ENCODE results near the gene SPHKAP.
"Not testable (repeated sequence)": the region's sequence is repeated elsewhere in the genome, so short reads cannot be mapped to it uniquely, and the experiment has no call there.

SPHKAP gene

DNA sequence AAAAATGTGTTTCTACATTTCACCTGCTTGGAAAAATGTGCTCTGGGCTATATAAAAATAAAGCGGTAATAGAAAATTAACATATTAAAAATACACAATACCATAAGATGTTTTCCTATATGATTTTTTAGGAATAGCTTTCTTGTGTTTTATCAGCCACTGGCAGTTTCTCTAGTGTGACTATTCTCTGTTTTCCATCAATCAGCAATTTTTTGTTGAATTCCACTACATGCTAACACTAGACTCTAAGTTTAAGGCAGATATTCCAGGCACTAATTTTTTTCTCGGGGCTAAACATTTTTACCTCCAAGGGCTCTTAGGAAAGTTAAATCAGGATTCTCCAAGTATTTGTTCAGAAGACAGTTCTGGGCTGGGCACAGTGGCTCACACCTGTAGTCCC is 140.5 kb downstream of the SPHKAP start:
- DNase-seq (ENCODE audit: extremely low read depth in 1 of 2, low read depth in 1 of 2): no peak

DNA sequence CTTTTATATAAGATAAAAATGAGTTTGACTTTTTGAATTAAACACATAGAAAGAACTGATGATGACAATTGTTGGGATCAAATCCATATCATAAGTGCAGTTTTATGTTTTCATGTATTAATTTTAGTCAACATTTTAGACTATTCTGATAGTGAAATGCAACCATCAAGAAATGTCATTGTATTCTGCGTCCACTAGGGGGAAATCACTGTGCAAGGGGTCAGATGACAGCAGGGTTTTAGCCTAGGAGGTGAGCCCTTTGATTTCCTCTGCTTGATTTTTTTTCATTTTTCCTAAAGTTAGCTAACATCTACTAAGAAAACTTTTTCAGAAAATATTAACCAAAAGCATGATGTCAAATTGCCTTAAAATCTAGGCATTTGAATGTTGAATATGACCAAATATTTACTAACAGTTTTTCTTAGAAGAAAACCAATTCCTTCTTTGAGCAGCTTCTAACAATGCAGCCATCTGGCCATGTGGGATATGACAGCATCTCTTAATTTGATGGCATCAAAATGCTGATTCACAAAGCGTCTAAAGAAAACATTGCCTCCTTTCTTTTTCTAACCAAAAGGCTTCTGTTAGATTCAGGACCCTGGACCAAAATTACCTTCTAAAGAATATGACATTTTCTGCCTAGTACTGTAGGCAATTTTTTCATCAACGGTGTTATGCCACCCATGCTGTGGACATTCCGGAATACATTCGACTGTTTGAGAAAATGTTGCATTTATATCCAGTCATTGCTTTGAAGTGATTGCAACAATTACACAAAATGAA is 141.5 kb downstream of the SPHKAP start:
- no peak for DNase-seq (ENCODE audit: extremely low read depth in 1 of 2, low read depth in 1 of 2)

DNA sequence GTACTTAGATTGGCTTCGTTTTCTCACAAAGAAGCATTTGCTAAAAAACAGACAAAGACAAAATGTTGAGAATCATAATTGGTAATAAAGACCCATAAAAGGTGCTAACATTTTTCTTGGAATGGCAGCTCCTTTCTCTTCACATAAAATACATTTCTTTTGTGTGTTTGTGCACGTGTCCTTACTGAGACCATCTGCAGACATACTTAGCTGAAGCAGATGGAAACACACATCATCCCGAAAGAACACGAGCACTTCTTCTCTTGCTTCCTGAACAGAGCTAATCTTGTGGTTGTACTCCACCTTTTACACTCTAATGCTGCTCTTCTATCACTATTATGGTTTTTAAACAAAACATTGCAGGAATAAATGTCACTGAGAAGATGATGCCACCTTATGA is 142.5 kb downstream of the SPHKAP start:
- no peak for DNase-seq (ENCODE audit: extremely low read depth in 1 of 2, low read depth in 1 of 2)

DNA sequence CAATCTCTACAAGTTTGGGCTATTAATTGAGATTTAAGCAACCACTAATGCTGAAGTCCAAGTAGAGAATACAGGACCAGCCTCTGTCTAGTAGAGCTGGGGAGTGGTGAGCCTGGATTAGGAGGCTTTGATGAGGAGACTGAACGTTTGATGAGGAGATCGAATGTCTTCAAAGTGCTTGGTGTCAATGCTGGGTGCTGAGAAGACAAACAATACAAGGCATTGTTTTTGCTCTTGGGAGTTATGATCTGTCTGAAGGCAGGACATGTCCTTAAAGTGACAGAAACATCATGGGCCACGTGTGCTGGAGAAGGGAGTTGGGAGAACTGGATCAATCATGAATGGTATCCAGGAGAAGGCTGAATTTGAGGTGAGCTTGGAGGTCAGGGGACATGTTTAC is 143.6 kb downstream of the SPHKAP start:
- DNase-seq (ENCODE audit: extremely low read depth in 1 of 2, low read depth in 1 of 2): no peak

DNA sequence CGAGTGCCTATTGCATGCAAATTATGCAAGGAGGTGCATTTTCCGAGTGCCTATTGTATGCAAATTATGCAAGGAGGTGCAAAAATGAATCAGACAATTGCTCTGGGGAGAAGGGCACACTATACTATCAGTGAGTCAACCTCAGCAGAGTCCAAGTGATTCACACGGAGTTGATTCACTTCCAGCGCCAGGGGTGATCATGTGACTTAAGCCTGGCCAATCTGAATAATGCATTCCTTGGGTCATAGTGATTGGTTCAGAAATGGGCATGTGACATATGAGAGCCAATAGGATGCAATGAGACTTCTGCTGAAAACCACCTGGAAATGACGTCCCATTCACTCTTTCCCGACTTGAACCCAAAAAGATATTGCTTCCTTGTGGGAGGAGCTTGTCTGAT is 157.9 kb downstream of the SPHKAP start:
- DNase-seq (ENCODE audit: extremely low read depth in 1 of 2, low read depth in 1 of 2): no peak

DNA sequence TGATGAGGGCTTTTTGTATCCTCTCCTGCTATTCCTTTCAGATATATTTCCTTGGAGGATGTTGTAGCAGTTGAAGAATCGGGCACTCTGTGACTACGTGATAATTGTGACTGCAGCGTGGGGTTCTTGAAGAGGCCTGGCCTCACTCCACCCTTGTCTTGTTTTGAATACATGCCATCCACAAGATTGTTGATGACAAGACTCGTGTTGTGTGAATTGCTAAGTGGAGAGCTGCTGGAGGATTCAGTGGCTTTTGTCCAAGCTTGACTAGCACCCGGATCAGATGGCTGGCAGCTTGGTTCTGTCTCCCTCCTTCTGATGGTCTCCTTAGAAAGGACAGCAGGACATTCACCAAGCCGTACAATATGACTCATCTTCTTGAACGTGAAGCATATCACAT is 163.2 kb downstream of the SPHKAP start:
- no peak for DNase-seq (ENCODE audit: extremely low read depth in 1 of 2, low read depth in 1 of 2)

DNA sequence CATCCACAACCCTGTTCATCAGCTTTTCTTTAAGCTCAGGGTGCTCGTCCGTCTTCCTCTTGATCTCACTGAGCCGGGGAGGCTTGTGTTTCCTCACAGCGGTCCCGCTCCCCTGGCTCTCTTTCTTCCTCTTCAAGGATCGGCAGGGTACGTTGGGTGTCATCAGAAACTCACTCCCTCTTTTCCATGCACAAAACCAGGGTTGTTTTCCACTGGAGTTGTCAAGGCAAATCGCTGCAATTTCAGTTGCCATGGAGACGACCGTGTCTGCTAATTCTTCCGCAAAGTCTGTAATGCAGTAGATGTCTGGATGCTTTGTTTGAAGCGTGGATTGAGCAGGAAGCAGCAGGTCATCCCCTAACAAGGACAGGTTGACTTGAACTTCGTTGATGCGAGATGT is 163.7 kb downstream of the SPHKAP start:
- no peak for DNase-seq (ENCODE audit: extremely low read depth in 1 of 2, low read depth in 1 of 2)

DNA sequence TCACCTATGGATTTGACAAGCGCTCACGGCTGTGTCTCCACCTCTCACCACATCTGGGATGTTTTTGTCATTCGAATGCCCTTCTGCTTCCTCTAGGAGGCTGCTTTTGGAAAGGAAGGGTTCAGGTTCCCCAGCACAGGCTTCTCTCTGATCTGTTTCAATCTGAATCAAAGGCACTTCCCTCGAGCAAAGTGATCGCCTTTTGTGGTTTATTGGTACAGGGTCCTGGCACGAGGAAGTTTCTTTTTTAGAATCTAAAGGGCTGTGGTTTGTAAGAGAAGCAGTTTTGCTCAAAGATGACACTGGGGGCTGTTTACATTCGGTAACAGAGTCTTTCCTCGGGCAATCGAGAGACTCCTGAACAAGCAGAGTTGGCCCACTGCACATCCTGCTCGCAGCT is 165.1 kb downstream of the SPHKAP start:
- no peak for DNase-seq (ENCODE audit: extremely low read depth in 1 of 2, low read depth in 1 of 2)

DNA sequence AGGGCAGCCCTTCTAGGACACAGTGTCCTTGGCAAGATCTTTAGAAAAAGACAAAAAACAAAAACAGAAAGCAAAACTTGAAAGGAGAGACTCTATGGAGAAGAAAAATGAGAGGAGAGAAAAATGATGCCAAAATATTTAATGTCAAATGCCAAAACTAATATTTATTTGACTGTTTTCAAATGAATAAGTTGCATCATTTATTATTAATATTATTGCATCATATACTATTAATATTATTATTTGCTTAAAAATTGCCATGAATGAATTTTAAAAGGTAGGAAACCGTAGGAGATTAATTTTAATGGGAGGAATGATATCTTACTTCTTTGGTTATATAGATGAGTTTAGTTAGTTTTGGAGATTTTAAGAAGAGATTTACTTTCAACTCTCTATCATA is 165.7 kb downstream of the SPHKAP start:
- DNase-seq (ENCODE audit: extremely low read depth in 1 of 2, low read depth in 1 of 2): no peak

DNA sequence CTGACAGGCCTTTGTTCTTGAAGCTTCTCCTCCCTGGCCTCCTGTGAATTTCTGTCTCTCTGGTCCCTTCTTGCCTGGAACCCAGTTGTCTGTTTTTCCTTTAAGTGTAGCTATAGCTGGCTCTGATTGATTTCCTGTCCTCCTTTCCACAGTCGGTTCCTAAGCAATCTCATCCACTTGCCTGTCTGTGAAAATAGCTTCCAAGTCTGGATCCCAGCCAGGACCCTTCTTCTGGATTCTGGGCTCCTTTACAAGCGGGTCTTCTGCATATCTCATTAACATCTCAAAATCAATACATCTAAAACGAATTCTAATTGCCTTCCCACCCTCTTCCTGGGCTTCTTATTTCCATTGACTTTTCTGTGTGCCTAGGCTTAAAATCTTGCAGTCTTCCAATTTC is 185.1 kb downstream of the SPHKAP start:
- DNase-seq (ENCODE audit: extremely low read depth in 1 of 2, low read depth in 1 of 2): no peak

DNA sequence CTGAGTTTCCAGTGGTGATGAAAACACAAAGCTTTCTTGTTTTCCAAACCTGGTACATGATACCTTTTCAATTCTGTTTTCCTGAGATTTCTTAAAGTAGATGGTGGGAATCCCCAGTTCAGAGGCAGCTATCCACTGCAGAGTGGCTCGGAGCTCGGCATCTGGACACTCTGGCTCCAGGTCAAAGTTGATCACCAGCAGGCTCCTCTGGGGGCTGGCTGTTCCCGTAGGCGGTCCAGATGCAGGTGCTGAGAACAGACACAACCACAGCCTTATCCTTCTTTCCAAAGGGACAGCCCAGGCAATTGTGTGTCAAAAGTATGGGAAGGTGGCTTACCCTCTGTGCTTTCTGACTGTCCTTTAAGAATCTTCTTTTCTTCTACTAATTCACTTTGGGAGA is 190.6 kb downstream of the SPHKAP start:
- no peak for DNase-seq (ENCODE audit: extremely low read depth in 1 of 2, low read depth in 1 of 2)

DNA sequence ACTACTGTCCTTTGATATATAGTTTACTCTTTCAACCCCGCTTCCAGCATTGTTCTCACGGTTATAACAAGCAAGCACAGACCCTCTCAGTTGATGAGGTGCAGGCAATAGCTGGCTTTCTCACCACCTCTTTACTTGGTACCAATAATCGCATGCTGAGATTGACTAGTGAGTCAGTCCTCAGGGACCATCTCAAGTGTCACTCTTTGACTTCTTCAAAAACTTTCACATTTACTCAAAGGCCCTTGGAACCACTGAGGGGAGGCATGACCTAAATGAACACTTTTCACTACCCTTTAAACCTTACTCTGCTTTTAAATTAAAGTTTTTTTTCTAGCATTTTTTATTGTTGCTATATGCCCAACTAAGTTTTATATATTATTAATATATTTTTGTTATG is 208.2 kb downstream of the SPHKAP start:
- no peak for DNase-seq (ENCODE audit: extremely low read depth in 1 of 2, low read depth in 1 of 2)

DNA sequence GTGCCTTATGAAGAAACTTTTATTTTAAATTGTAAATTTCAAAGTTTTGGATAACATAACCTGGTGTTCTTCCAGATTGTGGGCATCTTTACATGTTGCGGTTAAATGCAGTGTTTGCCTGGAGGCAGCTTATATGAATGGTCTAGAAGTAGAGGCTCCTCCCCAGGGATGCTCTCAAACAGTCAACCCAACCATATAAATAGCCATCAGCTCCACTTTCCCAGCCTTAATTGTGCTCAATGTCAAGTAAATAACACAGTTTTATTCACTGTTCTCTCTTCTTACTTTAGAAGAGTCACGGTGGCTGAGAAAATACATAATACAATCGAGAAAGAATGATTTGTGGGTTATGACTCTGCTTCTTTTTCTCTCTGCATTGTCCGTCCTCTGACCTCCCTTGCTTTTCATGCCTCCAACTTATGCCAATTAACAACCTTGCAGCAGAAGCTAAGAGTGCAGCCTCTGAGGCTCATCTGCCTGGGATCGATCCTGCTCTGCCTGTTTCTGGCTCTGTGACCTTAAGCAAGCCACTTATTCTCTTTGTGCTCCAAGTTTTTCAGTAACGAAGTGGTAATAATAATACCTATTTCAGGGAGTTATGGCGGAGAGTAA is 209.8 kb downstream of the SPHKAP start:
- no peak for DNase-seq (ENCODE audit: extremely low read depth in 1 of 2, low read depth in 1 of 2)

DNA sequence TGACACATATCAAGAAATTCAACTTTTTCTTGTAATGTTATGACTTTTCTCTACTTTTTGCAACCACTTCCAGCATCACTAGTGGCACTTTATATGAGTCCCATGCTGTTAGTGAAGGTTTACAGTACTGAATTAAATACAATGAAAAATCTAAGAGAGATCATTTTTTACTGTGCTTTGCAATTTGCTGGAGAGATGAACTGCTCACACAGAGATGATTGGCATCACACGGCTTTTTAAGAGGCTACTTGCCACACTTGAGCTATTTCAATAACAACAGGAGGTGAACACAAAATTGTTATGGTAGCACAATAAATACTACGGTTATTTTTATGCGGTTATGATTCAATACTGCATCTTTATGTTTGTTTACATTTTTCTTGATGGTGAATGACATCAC is 221.2 kb downstream of the SPHKAP start:
- no peak for DNase-seq (ENCODE audit: extremely low read depth in 1 of 2, low read depth in 1 of 2)

DNA sequence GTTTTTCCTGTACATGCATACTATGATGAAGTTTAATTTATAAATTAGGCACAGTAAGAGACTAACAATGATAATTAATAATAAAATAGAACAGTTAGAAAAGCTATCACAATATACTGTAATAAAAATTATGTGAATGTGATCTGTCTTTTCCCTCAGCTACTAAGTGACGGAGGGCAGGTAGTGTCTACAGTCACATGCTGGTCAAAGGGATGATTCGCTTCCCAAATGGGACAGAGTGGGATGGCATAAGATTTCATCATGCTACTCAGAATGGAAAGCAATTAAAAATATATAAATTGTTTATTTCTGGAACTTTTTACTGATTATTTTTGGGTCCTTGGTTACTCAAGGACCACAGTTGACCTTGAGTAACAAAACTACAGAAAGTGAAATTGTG is 238.5 kb downstream of the SPHKAP start:
- no peak for DNase-seq (ENCODE audit: extremely low read depth in 1 of 2, low read depth in 1 of 2)

DNA sequence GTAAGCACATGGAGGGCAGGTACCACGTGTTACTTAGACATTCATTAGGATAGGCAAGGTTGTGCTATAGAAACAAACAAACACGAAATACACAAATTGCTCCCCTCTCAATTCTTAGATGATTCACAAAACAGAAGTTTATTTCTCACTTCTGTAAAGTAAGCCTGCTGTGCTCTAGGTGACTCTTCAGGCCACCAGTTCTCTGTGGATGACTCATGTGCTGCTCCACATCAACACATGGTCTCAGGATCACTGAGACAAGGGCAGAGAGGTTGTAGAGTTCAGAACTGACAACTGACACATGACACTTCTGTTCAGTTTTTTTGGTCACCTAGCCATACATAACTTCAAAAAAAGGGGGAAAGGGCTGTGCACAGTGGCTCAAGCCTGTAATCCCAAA is 239.5 kb downstream of the SPHKAP start:
- DNase-seq (ENCODE audit: extremely low read depth in 1 of 2, low read depth in 1 of 2): no peak

DNA sequence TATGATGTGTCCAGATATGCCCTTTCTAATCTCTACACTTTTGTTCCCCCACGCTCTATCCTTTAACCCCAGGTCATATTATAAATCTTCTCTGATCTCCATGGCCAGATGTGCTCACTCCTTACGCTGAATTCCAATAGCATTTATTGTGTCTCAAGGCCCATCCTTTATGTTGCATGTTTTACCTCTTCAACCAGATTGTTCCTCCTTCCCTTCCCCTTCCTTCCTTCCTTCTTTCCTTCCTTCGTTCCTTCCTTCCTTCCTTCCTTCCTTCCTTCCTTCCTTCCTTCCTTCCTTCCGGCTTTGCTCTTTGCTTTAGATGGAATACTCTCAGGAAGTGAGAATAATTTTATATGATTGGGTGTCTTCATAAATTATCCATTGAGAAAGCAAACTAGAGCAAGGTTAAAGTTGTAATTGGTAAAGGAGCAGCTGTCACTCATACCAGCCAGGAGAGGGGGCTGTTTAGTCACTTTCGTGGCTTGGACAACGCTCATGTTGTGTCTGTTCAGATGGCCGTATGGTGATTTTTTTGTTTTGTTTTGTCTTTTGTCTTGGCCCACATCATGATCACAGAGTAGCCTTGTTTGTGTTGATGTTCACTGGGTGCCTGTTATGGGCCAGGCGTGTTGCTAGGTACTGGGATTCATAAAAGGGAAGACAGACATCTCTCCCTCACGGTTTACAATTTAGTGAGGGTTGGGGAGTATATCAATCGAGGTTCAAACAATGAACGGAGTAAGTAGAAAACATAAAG is 242.0 kb downstream of the SPHKAP start:
- DNase-seq (ENCODE audit: extremely low read depth in 1 of 2, low read depth in 1 of 2): no peak

DNA sequence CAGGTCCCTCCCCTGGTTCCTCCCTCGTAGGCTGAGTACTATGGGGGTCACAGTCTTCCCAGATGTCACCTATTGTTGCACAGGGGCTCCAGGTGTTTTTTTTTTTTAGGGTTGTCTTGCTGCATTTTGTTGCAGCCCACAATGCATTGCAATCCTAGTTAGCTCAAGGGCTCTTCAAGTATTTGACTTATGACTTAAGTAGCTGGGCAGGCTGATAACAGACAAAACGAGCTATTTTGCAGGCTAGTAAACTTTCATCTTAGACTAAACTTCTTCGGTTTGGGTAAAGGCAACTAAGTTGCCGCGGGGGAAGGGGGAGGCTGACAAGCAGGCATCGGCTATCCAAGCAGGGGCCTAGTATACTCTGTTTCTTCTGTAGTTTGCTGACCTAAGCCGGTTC is 245.2 kb downstream of the SPHKAP start:
- not testable (repeated sequence) for DNase-seq (ENCODE audit: extremely low read depth in 1 of 2, low read depth in 1 of 2)

DNA sequence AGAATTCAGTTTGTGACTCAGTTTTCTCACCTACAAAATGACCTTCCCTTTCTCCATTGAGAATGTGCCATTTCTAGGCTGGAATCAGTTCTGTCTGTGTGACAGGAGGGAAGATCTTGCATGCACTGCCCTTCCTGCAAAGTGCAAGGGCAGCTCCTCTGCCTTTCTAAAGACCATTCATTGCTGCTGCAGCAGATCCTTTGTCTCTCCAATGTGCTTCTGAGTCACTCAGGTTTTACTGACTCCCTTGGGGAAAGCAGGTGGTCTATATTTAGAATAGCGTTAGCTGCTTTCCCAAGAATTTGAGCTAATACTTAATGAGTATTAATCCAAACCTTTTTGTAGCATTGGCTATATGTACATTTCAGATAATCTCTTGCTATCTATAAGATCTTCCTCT is 247.6 kb downstream of the SPHKAP start:
- no peak for DNase-seq (ENCODE audit: extremely low read depth in 1 of 2, low read depth in 1 of 2)

DNA sequence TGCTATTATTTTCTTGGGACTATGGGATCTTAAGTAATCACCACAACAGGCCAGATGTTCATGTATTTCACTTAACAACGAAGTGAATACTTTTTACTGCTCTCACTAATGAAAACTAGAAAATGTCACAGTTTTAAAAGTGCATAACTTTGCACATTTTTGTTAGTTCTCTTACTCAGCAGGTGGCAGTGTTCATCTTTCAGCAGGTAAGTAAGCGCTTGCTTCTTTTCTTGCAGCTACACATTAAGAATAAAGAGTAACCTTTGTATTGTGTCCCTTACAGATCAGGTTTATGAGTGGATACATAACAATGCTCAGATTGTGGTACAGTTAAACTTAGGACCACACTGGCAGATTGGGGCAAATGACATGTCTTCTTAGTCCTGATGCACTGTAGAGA is 249.1 kb downstream of the SPHKAP start:
- DNase-seq (ENCODE audit: extremely low read depth in 1 of 2, low read depth in 1 of 2): no peak

DNA sequence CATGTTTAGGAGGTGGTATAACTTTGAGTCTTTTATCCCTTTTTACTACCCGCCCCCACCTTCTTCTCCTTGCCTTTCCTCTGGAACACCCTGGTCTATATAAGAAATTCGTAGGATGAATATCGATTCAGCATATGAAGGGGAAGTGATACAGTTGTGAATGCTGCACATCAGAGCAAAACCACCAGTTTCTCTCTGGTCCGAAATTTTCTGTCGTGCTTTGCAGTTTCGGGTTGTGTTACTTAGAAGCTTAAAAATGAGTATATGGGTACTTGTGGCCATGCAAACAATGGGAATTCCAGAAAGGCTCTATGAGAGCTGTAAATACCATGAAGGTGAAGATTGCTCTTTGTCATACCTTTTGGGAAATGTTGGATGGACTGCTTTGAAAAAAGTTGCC is 249.5 kb downstream of the SPHKAP start:
- no peak for DNase-seq (ENCODE audit: extremely low read depth in 1 of 2, low read depth in 1 of 2)
